Measurements from ENCODE around the gene TTLL12. TPM values are rescaled to one million over a fixed set of nuclear protein-coding genes. Genes with fewer than 3 reads are reported as not detected.

TTLL12 gene
- total and polyA plus RNA-seq, 2 donors, result 14.4 to 16.1 TPM

DNA sequence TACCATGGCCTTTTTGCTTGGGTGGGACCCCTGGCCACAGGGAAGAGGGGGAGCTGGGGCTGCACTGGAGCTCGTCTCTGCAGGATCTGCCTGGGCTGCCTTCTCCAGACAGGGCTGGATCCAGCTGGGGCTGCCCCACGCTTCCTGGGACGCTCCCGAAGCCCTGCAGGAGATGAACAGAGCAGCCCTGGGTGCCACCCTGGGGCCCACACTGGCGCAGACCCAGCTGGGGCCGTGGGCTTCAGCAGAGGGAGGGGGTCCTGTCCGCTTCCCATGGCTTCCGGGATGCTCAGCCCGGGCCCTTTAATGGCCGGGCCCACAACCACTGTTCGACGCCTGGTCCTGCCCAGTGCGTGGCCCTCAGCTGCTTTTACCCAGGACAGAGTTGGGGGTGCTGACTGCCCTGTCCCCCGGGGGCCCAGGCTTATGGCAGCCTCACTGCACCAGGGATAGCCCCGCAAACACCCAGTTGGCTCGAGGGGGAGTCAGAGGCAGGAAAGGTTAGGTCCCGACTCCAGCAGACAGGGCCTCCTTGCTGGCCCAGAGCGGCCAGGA, 23.6 kb downstream of the TTLL12 start:
- H3K36me3 ChIP-seq (ENCODE audit: control insufficient read depth in 2 of 2, insufficient read depth in 2 of 2, low read length in 1 of 2), result peaks cover 8 to 11% of the 10 kb centered on the region in 2 donors
- DNase-seq (ENCODE audit: low read depth in 6 of 9, low spot score in 9 of 9), result no peak

DNA sequence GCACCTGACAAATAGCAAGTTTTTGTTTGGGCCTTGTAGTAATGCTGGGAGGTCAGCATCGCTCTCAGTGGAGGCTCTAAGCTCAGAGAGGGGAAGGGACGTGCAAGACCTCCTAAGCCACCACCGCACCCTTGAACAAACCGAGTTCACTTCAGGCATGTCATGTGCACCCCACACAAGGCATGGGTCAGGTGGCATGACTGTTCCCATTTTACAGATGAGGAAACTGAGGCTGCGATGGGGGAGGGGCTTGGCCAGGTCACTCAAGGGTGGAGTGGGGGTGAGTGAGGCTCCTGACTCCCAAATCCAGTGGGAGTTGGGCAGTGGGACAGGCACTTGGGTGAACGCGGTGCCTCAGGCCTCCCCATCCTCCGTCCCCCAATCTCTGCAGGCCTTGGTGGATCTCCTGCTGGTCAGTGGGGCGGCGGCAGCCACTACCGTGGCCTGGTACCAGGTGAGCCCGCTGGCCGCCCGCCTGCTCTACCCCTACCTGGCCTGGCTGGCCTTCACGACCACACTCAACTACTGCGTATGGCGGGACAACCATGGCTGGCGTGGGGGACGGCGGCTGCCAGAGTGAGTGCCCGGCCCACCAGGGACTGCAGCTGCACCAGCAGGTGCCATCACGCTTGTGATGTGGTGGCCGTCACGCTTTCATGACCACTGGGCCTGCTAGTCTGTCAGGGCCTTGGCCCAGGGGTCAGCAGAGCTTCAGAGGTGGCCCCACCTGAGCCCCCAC, 24.4 kb downstream of the TTLL12 start:
- WGBS, result 98% methylated on average over 24 of the region's 24 CpGs

More for the DNA sequence above, 23.6 kb downstream of the TTLL12 start:
- H3K4me1 ChIP-seq (ENCODE audit: control insufficient read depth in 2 of 2, insufficient read depth in 2 of 2, low read length in 2 of 2), result peaks cover 0 to 7% of the 10 kb centered on the region in 2 donors
- WGBS, result 95% methylated on average over 18 of the region's 18 CpGs
- peaks cover 2 to 21% of the 10 kb centered on the region in 2 donors for H3K27me3 ChIP-seq (ENCODE audit: control insufficient read depth in 2 of 2, insufficient read depth in 1 of 2, low read length in 1 of 2)
- no peak overlapping the region for H3K27ac ChIP-seq (ENCODE audit: low read depth in 1 of 2, low read length in 1 of 2)
- no peak overlapping the region for H3K4me3 ChIP-seq (ENCODE audit: low read length in 2 of 2)
- peaks cover 0 to 3% of the 10 kb centered on the region in 2 donors for H3K9me3 ChIP-seq (ENCODE audit: control insufficient read depth in 2 of 2, insufficient read depth in 1 of 2, low read length in 1 of 2)

DNA sequence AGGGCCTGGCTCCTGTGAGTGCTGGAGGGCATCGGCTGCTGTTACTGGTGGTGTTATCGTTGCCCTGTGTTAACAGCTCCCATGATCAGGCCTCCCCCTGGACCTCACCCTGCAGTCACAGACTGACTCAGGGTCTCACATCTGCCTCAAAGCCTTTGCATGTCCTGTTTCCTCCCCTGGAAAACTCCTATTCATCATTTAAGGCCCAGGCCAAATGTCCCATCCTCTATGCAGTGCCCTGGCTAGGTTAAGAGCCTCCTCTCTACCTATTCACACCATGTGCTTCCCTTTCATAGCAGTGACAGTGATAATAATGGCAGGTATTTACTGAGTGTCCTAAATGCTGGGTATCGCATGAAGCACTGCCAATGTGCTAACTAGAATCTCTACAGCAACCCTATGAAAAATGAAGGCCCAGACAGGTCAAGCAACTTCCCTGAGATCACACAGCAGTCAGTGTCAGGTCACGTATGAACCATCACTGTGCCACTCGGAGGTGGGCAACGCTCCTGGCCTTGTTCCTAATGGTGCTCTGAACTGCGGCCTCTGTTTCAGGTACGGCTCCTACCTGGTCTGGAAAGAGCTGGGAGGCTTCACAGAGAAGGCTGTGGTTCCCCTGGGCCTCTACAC, 26.3 kb downstream of the TTLL12 start:
- Histone ChIP-seq H3K4me3 (ENCODE audit: low read length in 2 of 2) (no peak overlapping the region), H3K27ac (ENCODE audit: low read depth in 1 of 2, low read length in 1 of 2) (no peak overlapping the region), H3K36me3 (ENCODE audit: control insufficient read depth in 2 of 2, insufficient read depth in 2 of 2, low read length in 1 of 2) (no peaks in the 10 kb centered on the region), H3K27me3 (ENCODE audit: control insufficient read depth in 2 of 2, insufficient read depth in 1 of 2, low read length in 1 of 2) (peaks cover 2 to 21% of the 10 kb centered on the region in 2 donors), H3K9me3 (ENCODE audit: control insufficient read depth in 2 of 2, insufficient read depth in 1 of 2, low read length in 1 of 2) (peaks cover 0 to 3% of the 10 kb centered on the region in 2 donors), H3K4me1 (ENCODE audit: control insufficient read depth in 2 of 2, insufficient read depth in 2 of 2, low read length in 2 of 2) (peaks cover 0 to 7% of the 10 kb centered on the region in 2 donors)
- DNase-seq (ENCODE audit: low read depth in 6 of 9, low spot score in 9 of 9), result no peak
- WGBS, result 98% methylated on average over 8 of the region's 8 CpGs

More for the DNA sequence above, 24.4 kb downstream of the TTLL12 start:
- H3K4me1 ChIP-seq (ENCODE audit: control insufficient read depth in 2 of 2, insufficient read depth in 2 of 2, low read length in 2 of 2), result peaks cover 0 to 7% of the 10 kb centered on the region in 2 donors
- H3K27ac ChIP-seq (ENCODE audit: low read depth in 1 of 2, low read length in 1 of 2), result no peak overlapping the region
- peaks cover 2 to 21% of the 10 kb centered on the region in 2 donors for H3K27me3 ChIP-seq (ENCODE audit: control insufficient read depth in 2 of 2, insufficient read depth in 1 of 2, low read length in 1 of 2)
- peaks cover 0 to 3% of the 10 kb centered on the region in 2 donors for H3K9me3 ChIP-seq (ENCODE audit: control insufficient read depth in 2 of 2, insufficient read depth in 1 of 2, low read length in 1 of 2)
- no peak overlapping the region for H3K4me3 ChIP-seq (ENCODE audit: low read length in 2 of 2)
- peaks cover 2 to 8% of the 10 kb centered on the region in 2 donors for H3K36me3 ChIP-seq (ENCODE audit: control insufficient read depth in 2 of 2, insufficient read depth in 2 of 2, low read length in 1 of 2)
- DNase-seq (ENCODE audit: low read depth in 6 of 9, low spot score in 9 of 9), result no peak

DNA sequence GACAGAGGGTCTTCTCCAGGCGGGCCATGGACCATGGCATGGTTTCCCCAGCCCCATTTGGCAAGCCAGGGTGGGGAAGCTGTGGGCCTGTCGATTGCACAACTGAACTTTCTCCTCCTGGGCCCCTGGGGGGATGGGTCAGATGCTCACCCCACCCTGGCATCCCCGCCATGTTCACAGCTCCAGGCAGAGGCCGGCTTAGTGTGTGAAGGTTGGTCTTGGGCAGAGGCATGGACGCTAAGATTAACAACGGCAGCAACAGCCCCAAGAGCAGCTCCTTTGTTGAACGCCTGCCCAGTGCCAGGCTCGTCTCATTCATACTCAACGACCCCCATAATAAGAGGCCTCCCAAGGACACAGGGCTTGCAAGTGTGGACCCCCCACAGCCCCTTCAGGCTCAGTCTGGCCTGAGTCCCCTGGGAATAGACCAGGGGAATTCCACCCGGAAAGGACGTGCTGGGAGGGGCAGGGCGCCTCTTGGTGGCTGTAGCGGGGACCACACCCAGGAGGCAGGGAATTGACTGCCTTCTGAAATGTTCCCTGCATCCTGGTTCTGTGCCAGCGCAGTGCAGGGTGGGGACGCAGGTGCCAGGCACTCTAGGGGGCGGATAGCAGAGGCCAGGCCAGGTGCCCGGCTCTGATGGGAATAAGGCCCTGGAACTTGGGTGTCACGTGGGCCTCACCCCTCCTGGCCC, 27.3 kb downstream of the TTLL12 start:
- Histone ChIP-seq H3K36me3 (ENCODE audit: control insufficient read depth in 2 of 2, insufficient read depth in 2 of 2, low read length in 1 of 2) (no peaks in the 10 kb centered on the region), H3K4me1 (ENCODE audit: control insufficient read depth in 2 of 2, insufficient read depth in 2 of 2, low read length in 2 of 2) (peaks cover 0 to 5% of the 10 kb centered on the region in 2 donors), H3K27me3 (ENCODE audit: control insufficient read depth in 2 of 2, insufficient read depth in 1 of 2, low read length in 1 of 2) (peaks cover 2 to 16% of the 10 kb centered on the region in 2 donors), H3K9me3 (ENCODE audit: control insufficient read depth in 2 of 2, insufficient read depth in 1 of 2, low read length in 1 of 2) (peaks cover 0 to 3% of the 10 kb centered on the region in 2 donors), H3K4me3 (ENCODE audit: low read length in 2 of 2) (no peak overlapping the region), H3K27ac (ENCODE audit: low read depth in 1 of 2, low read length in 1 of 2) (no peak overlapping the region)
- DNase-seq (ENCODE audit: low read depth in 6 of 9, low spot score in 9 of 9), result no peak
- WGBS, result 94% methylated on average over 18 of the region's 18 CpGs

DNA sequence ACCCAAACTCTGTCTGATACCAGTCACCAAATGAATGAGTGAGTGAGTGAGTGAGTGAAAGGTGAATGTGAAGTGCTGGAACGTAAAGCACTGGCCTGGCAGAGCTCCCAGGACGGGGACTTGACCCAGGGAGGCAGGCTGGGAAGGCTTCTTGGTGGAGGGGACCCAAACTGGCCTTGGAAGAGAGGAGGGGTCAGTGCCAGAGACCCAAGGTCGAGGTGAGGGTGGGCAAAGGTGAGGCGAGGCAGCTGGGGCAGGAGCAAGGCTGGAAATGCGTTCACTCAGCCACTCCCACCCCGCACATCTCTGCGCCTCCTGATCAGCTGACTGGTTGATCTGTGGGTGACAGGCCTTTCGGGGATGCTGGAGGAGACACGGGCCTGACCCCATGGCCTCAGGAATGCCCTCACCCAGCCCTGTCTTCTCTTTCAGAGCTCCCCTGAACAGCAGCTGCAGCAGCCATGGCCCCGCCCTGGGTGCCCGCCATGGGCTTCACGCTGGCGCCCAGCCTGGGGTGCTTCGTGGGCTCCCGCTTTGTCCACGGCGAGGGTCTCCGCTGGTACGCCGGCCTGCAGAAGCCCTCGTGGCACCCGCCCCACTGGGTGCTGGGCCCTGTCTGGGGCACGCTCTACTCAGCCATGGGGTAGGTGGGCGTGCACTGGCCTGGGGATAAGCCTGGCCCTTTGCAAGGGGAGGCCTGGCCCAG, 28.0 kb downstream of the TTLL12 start:
- H3K4me3 ChIP-seq (ENCODE audit: low read length in 2 of 2), result no peak overlapping the region
- H3K4me1 ChIP-seq (ENCODE audit: control insufficient read depth in 2 of 2, insufficient read depth in 2 of 2, low read length in 2 of 2), result peaks cover 0 to 2% of the 10 kb centered on the region in 2 donors
- no peaks in the 10 kb centered on the region for H3K36me3 ChIP-seq (ENCODE audit: control insufficient read depth in 2 of 2, insufficient read depth in 2 of 2, low read length in 1 of 2)
- WGBS, result 96% methylated on average over 24 of the region's 24 CpGs
- H3K27me3 ChIP-seq (ENCODE audit: control insufficient read depth in 2 of 2, insufficient read depth in 1 of 2, low read length in 1 of 2), result peaks cover 0 to 9% of the 10 kb centered on the region in 2 donors
- no peak for DNase-seq (ENCODE audit: low read depth in 6 of 9, low spot score in 9 of 9)
- no peaks in the 10 kb centered on the region for H3K9me3 ChIP-seq (ENCODE audit: control insufficient read depth in 2 of 2, insufficient read depth in 1 of 2, low read length in 1 of 2)
- no peak overlapping the region for H3K27ac ChIP-seq (ENCODE audit: low read depth in 1 of 2, low read length in 1 of 2)

DNA sequence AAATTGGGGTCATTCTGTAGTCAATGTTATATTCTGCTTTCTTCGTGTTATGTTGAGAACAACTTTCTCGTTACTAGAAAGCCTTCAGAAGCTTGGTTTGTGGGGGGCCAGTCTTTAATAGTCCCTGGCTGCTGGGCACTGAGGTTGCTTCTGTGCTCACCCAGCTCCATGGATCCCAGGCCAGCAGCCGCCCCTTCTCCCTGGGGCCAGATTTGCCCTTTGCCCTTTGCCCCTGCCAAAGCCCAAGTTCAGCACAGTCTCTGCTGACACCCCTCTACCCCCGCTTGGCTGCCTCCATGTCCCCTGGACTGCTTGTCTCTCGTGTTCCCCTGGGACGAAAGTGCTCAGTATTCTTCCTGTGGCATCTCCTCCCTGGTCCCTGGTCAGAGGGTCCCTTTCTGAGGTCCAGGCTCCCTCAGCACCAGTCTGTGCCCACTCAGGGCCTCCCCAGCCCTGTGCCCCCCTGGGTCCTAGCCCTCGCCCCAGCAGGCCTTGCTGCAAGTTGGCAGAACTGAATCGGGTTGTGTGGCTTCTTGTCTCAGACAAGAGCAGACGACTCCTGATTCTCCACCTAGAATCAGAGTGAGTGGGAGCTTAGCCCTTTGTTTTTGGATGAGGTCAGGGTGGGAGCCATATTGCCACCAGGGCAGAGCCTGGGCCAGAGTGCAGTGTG, 28.9 kb downstream of the TTLL12 start:
- Histone ChIP-seq H3K27ac (ENCODE audit: low read depth in 1 of 2, low read length in 1 of 2) (no peak overlapping the region), H3K9me3 (ENCODE audit: control insufficient read depth in 2 of 2, insufficient read depth in 1 of 2, low read length in 1 of 2) (no peaks in the 10 kb centered on the region), H3K4me1 (ENCODE audit: control insufficient read depth in 2 of 2, insufficient read depth in 2 of 2, low read length in 2 of 2) (no peaks in the 10 kb centered on the region), H3K27me3 (ENCODE audit: control insufficient read depth in 2 of 2, insufficient read depth in 1 of 2, low read length in 1 of 2) (no peaks in the 10 kb centered on the region), H3K4me3 (ENCODE audit: low read length in 2 of 2) (no peak overlapping the region), H3K36me3 (ENCODE audit: control insufficient read depth in 2 of 2, insufficient read depth in 2 of 2, low read length in 1 of 2) (no peaks in the 10 kb centered on the region)
- 96% methylated on average over 9 of the region's 9 CpGs for WGBS
- DNase-seq (ENCODE audit: low read depth in 6 of 9, low spot score in 9 of 9), result no peak

DNA sequence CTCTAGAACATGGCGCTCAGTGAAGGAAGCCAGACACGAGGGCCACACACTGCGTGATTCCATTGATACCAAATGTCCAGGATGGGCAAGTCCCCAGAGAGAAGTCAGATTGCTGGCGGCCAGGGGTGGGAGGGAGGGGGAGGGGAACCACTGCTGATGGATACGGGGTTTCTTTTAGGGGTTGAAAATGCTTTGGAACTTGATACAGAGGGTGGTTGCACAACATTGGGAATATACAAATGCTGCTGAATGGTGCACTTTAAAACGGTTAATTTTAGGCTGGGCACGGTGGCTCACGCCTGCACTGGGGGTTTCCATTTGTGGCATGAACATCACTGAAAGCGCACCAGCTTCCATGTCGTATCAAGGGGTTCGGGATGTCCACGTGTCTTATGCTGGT, 30.5 kb downstream of the TTLL12 start:
- Histone ChIP-seq H3K27me3 (ENCODE audit: control insufficient read depth in 2 of 2, insufficient read depth in 1 of 2, low read length in 1 of 2) (peaks cover 0 to 13% of the 10 kb centered on the region in 2 donors), H3K27ac (ENCODE audit: low read depth in 1 of 2, low read length in 1 of 2) (no peak overlapping the region), H3K4me3 (ENCODE audit: low read length in 2 of 2) (no peak overlapping the region), H3K9me3 (ENCODE audit: control insufficient read depth in 2 of 2, insufficient read depth in 1 of 2, low read length in 1 of 2) (no peaks in the 10 kb centered on the region), H3K4me1 (ENCODE audit: control insufficient read depth in 2 of 2, insufficient read depth in 2 of 2, low read length in 2 of 2) (peaks cover 3 to 14% of the 10 kb centered on the region in 2 donors), H3K36me3 (ENCODE audit: control insufficient read depth in 2 of 2, insufficient read depth in 2 of 2, low read length in 1 of 2) (no peaks in the 10 kb centered on the region)
- 96% methylated on average over 12 of the region's 12 CpGs for whole genome bisulfite sequencing
- DNase-seq (ENCODE audit: low read depth in 6 of 9, low spot score in 9 of 9), result no peak

DNA sequence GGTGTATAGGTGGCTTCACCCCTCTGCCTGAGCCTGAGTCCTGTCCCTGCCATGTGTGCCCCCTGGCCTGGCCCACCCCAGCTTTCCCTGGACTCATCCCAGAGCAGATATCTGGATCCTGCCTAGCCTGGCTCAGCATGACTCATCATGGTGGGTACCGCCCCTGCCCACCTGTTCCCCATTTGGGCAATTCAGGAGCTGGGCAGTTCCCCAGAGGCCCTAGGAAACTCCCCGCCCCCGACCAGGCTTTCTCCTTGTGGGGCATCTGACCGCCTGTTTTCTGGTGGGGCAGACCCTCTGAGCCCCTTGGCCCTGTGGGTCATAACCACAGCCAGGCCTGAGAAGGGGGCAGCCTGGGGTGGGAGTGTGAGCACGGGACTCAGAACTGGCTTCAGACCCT, 31.1 kb downstream of the TTLL12 start:
- Histone ChIP-seq H3K27me3 (ENCODE audit: control insufficient read depth in 2 of 2, insufficient read depth in 1 of 2, low read length in 1 of 2) (peaks cover 1 to 19% of the 10 kb centered on the region in 2 donors), H3K4me1 (ENCODE audit: control insufficient read depth in 2 of 2, insufficient read depth in 2 of 2, low read length in 2 of 2) (peaks cover 6 to 14% of the 10 kb centered on the region in 2 donors), H3K36me3 (ENCODE audit: control insufficient read depth in 2 of 2, insufficient read depth in 2 of 2, low read length in 1 of 2) (no peaks in the 10 kb centered on the region), H3K9me3 (ENCODE audit: control insufficient read depth in 2 of 2, insufficient read depth in 1 of 2, low read length in 1 of 2) (no peaks in the 10 kb centered on the region), H3K27ac (ENCODE audit: low read depth in 1 of 2, low read length in 1 of 2) (no peak overlapping the region), H3K4me3 (ENCODE audit: low read length in 2 of 2) (no peak overlapping the region)
- 93% methylated on average over 5 of the region's 5 CpGs for WGBS
- DNase-seq (ENCODE audit: low read depth in 6 of 9, low spot score in 9 of 9), result no peak

Measured in thymus (tissue), 11 donors.